GM18520 (cell line): ENCODE measurements around the gene TMEM107.
A peak's percentile ranks its signal among the peaks of the same experiment; 100 is the strongest.

ENCODE experiments used
- ATAC-seq: cut with Tn5 transposase; IDR thresholded peaks from one replicate; pipeline ENCODE4 v1.9.1; 2021; ENCODE audit not compliant: unreplicated experiment

Gene TMEM107

GRCh38 chr17:8138672-8139371 lies 37.4 kb downstream of the TMEM107 start:
- peak; percentile 72 for ATAC-seq

DNA sequence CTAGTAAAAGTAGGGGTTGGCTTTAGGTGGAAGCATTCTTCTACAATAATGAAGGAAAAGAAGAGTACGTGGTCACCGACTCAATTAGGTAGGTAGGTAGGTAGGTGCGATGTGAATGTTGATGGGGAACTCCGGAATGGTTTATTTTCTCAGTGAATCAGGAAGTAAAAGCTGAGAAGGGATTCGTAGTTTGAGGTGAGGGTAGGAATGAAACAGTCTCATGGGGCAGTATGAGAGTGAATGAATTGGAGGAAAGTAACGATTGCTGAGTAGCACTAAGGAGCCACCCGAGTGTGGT lies 37.9 kb downstream of the TMEM107 start:
- no peak for ATAC-seq

- no peak for ATAC-seq
Measured at GRCh38 chr17:8137645-8138373, 38.4 kb downstream of the TMEM107 start.

DNA sequence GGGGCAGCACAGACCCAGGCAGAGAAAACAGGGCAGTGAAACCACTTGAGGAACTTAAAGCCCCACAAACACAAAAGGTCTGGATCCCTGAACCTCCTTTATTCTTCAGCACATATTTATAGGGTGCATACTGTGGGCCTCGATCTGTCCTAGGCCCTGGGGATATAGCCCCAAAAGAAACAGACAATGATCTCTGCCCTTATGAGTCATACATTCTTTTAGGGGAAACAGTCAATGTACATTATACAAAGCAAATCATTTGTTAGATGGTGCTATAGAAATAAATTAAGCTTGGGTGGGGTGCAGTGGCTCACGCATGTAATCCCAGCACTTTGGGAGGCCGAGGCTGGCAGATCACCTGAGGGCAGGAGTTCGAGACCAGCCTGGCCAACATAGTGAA lies 42.2 kb downstream of the TMEM107 start:
- no peak for ATAC-seq

DNA sequence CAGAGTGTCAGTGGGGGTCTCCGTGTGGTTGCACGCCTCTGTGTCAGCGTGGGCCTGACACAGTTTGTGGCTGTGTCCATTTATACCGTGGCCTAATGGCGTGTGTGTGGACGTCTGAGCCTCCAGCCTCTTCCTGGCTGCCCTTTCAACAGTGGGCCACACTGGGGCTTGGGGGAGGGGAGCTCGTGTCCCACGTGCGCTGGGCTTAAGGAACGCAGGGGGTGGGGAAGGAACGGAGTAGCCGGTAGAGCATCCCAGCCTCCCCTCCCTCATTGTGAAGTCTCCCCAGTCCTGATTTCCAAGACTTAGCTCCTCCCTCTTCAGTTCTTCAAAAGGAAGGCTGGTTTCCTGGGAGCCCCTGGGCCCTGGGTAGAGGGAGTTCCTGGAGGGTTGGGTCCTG lies 42.8 kb downstream of the TMEM107 start:
- no peak for ATAC-seq

DNA sequence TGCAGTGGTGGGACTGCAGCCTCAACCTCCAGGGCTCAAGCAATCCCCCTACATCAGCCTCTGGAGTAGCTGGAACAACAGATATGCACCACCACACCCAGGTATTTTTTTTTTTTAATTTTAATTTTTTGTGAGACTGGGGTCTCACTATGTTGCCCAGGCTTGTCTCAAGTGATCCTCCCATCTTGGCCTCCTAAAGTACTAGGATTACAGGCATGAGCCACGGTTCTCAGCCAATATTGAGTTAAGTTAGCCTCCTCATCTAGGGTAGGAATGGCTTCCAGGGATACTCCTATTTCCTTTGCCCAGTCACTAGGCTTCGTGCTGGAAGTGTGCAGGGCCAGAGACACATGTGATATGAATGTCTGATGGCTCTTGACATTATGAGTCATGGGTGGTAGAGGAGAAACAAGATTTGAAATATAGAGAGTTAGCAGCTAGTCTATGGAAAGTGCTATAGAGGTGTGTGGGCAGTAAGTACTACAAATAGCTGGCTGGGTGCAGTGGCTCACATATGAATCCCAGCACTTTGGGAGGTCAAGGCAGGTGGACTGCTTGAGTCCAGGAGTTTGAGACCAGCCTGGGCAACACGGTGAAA lies 44.2 kb downstream of the TMEM107 start:
- ATAC-seq: no peak

- ATAC-seq: no peak
Measured at GRCh38 chr17:8128125-8128784, 47.9 kb downstream of the TMEM107 start.

GRCh38 chr17:8126491-8127066 lies 49.6 kb downstream of the TMEM107 start:
- ATAC-seq: no peak

- ATAC-seq: no peak
Measured at GRCh38 chr17:8125947-8126490, 50.2 kb downstream of the TMEM107 start.

DNA sequence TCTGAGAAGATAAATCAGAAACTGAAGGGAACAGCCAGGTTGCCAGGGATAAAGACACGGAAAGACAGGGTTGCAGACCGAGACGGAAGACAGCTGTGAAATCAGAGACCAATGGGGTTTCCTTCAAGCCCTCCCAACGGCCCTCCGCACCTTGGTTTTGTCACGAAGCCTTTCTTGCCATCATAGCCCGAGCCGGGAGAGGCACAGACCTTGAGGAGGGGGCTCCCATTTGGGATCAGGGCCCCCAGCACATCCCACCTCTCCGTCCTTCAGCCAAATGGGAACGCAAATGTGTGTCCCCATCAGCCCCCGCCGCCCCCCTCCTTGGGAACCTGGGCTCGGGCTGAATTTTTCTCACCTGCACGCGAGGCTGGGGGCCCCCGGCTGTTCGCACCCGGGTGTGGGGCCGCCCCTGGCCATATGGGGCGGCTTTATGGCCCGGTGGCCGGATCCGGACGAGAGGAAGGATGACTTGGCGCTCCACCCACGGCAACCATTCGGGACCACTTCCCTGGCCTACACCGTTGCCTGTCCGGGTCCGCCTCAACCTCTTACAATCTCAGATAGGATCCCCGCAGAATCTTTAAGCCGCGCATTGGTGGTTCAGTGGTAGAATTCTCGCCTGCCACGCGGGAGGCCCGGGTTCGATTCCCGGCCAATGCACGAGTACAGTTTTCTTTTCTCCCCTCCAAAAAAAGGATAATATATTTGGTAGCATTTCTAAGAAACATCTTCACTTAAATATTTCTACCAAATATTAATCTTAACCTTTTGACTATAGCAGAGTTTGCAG lies 50.8 kb downstream of the TMEM107 start:
- no peak for ATAC-seq

- no peak for ATAC-seq
Measured at GRCh38 chr17:8124350-8125153, 51.6 kb downstream of the TMEM107 start.

DNA sequence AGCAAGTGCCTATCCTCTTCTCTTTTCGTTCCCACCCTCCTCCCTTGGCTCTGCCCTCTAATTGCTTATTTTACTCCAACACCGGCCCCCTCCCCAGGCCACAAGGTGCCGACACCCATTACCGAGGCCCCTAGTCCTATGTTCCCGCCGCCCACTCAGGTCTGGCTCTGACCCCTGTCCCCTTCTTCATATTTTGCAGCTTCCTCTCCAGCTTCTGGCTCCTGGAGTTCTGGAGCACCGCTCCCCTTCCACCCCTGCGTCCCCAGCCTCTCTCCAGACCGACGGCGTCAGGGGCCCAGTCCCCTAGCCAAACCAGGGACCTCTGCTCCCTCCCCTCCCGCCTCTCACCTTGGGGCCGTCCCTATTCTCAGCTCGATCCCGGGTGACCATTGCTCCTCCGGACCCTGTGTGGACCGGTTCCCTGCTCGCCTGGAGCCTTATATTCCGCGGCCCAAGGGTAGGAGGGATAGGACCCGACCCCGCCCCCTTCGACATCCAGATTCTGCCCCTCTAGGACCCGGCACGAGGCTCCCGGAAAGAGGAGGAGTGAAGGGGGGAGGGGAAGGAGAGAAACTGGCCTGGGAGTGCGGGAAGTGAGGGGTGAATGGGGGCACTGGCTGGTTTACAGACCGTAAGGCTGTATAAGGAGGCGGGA lies 52.4 kb downstream of the TMEM107 start, which contains the start of gene HES7:
TSS of gene HES7 (minus strand) at position 412 of the 655 bp plus-strand sequence. CDS start at position 390, 22 bp downstream.
- no peak for ATAC-seq

GRCh38 chr17:8122924-8123694 lies 53.1 kb downstream of the TMEM107 start:
- no peak for ATAC-seq
